ENCODE results near the gene ARRDC2.

GRCh38 chr19:18020212-18021085 is 12.5 kb downstream of the ARRDC2 start:
- TF ChIP-seq MATR3 (CRISPR knock-in tag; IDR thresholded peaks at IDR 0.05) (no peak), TBX2 (CRISPR knock-in tag; IDR thresholded peaks at IDR 0.05; ENCODE audit: borderline replicate concordance) (no peak), NCOA2 (CRISPR knock-in tag; IDR thresholded peaks at IDR 0.05) (no peak), POLR2A (IDR thresholded peaks at IDR 0.05; ENCODE audit: insufficient read depth in 1 of 2, low read depth in 2 of 2, low read length in 2 of 2) (no peak), CREM (IDR thresholded peaks at IDR 0.05) (no peak), CREM (CRISPR knock-in tag; IDR thresholded peaks at IDR 0.05) (no peak), ZNF740 (CRISPR knock-in tag; IDR thresholded peaks at IDR 0.05) (no peak), HMGXB4 (CRISPR knock-in tag; IDR thresholded peaks at IDR 0.05; ENCODE audit: borderline replicate concordance in 1 of 2, low read depth in 1 of 2) (no peak), ZNF512 (CRISPR knock-in tag; IDR thresholded peaks at IDR 0.05) (no peak), ZFP41 (CRISPR knock-in tag; IDR thresholded peaks at IDR 0.05; ENCODE audit: borderline replicate concordance) (no peak)
- TF ChIP-seq, protein P1, sequence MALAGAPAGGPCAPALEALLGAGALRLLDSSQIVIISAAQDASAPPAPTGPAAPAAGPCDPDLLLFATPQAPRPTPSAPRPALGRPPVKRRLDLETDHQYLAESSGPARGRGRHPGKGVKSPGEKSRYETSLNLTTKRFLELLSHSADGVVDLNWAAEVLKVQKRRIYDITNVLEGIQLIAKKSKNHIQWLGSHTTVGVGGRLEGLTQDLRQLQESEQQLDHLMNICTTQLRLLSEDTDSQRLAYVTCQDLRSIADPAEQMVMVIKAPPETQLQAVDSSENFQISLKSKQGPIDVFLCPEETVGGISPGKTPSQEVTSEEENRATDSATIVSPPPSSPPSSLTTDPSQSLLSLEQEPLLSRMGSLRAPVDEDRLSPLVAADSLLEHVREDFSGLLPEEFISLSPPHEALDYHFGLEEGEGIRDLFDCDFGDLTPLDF (CRISPR knock-in tag; IDR thresholded peaks at IDR 0.05): no peak
